Measurements from ENCODE around the gene USP48.
A peak's percentile ranks its signal among the peaks of the same experiment; 100 is the strongest.

Gene USP48

GRCh38 chr1:21673277-21673780 is 109.6 kb downstream of the USP48 start:
- TF ChIP-seq, protein P1, sequence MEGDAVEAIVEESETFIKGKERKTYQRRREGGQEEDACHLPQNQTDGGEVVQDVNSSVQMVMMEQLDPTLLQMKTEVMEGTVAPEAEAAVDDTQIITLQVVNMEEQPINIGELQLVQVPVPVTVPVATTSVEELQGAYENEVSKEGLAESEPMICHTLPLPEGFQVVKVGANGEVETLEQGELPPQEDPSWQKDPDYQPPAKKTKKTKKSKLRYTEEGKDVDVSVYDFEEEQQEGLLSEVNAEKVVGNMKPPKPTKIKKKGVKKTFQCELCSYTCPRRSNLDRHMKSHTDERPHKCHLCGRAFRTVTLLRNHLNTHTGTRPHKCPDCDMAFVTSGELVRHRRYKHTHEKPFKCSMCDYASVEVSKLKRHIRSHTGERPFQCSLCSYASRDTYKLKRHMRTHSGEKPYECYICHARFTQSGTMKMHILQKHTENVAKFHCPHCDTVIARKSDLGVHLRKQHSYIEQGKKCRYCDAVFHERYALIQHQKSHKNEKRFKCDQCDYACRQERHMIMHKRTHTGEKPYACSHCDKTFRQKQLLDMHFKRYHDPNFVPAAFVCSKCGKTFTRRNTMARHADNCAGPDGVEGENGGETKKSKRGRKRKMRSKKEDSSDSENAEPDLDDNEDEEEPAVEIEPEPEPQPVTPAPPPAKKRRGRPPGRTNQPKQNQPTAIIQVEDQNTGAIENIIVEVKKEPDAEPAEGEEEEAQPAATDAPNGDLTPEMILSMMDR (conservative IDR thresholded peaks at IDR 0.05; ENCODE audit: low read depth, low read length), result no peak
- peak; percentile 53 for DNase-seq (ENCODE audit: low read depth)
- no peak overlapping the region for H3K4me3 ChIP-seq (ENCODE audit: low read depth, low read length)

DNA sequence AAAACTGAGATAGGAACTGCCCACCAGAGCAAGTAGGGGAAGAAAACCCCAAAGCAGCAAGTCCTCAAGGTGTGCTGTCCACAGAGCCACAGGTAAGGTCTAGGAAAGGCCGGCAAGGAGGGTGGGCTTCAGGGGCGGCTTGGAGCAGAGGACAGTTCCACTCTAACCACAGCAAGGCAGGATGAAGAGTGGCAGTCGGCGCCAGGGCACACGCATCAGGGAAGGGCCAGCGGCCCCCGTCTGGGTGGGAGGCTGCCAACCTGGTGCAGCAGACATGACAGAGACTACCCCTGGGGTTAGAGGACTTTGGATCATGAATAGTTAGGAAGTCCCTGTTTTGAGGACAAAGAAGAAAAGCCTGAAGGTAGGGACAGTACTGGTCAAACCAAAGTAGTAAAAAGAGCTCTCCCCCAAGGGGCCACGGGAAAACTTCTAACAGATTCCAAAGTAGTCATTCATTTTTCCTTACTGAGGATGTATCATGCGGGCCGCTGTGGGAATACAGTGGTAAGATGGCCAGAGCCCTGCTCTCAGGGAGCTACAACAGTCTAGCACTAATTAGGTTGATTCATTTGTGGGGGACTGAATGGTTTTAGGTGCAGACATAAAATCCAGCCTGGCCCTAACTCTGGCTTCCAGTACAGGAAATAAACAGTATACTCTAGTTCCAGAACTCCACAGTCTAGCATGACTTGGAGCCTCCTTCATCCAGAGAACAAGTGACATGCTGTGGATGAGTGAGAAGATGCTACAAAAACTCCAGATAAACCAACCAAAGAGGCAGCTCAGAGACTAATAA is 110.3 kb downstream of the USP48 start:
- TF ChIP-seq, protein P1 (conservative IDR thresholded peaks at IDR 0.05; ENCODE audit: low read depth, low read length), result no peak
- DNase-seq (ENCODE audit: low read depth), result no peak
- H3K4me3 ChIP-seq (ENCODE audit: low read depth, low read length), result no peak overlapping the region

- H3K4me3 ChIP-seq (ENCODE audit: low read depth, low read length), result no peak overlapping the region
- TF ChIP-seq, protein P1 (conservative IDR thresholded peaks at IDR 0.05; ENCODE audit: low read depth, low read length), result no peak
- no peak for DNase-seq (ENCODE audit: low read depth)
Observed at GRCh38 chr1:21671915-21672314, 111.0 kb downstream of the USP48 start.

DNA sequence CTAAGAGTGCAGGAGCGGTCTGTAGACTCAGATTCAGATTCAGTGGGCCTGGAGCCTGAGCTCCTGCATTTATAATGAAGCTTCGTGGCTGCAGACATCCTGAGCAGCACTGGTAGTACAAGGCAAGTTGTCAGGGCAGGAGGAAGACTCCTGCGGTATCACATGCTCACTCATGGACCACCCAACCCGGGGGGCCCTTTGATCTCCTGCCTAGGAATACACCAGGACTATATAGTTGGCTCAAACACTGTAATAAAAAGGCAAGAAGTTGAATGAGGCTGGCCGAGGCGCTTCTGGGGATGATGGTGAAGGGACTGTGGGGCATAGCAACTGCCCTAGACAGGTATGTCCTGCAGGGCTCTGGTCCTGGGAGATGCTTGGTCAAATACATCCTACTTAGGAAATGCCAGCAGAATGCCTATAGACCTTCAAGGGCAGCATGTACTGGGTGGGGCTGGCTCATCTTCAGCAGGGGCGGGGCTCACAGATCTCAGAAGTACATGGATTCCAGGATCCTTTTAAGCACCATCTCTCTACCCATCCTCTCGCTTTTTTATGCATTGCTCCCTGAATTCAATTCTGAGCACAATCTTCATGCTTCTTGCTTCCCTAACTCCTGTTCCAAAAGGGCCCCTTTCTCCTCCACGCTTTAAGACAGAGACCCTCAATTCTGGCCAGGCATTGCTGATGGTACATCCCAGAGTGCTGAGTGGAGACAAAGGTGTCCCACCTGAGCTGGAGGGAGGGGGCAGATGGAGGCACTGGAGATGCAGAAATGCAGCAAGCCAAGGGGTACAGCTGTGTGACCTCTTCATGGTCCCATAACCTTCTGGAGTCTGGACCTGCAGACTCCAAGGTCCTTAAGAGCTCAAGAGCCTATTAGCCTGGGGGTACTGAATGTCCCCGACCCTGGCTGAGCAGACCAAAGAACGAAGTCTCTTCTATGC is 111.7 kb downstream of the USP48 start:
- no peak for DNase-seq (ENCODE audit: low read depth)
- TF ChIP-seq, protein P1 (conservative IDR thresholded peaks at IDR 0.05; ENCODE audit: low read depth, low read length), result no peak
- no peak overlapping the region for H3K4me3 ChIP-seq (ENCODE audit: low read depth, low read length)

- TF ChIP-seq, protein P1 (conservative IDR thresholded peaks at IDR 0.05; ENCODE audit: low read depth, low read length), result no peak
- no peak overlapping the region for H3K4me3 ChIP-seq (ENCODE audit: low read depth, low read length)
- DNase-seq (ENCODE audit: low read depth), result peak; percentile 28
Observed at GRCh38 chr1:21670059-21670881, 112.7 kb downstream of the USP48 start.

DNA sequence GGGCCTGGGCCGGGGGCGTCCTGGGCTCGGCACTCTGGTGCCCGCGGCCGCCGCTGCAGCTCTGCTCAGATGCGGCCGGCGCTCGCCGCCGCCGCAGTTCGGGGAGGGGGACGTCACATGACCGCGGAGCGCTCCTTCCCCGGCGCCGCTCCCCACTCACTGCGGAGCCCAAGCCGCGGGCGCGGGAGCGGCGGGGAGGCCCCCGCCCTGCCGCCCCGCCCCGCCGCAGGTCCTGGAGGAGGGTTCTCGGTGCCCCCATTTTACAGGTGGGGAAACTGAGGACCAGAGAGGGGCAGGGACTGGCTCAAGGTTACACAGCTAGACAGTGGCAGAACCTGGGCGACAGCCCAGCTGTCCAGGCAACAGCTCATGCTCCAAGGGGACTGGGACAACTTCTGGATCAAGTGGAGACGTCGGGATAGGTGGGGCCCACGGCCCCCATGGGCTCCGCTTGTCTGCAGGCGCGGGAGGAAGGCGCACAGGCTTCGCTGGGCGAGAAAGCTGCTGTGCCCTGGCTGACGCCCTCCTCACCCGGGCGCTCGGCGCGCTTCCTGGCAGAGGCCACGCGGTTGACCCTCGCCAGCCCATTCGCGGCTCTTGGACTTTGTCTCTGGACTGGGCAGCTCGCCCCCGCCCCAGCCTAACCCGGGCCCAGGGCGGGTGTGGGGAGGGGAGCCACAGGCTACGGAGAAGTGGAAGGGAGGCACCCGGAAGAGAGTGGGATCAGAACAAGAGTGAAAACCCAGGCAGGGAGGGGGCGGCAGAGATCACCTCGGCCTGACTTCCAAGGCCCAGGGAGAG is 113.5 kb downstream of the USP48 start, which contains the start of gene RAP1GAP:
RAP1GAP (minus strand) TSS at position 100 of the 801 bp plus-strand sequence. CDS start 49,325 bp downstream, outside the sequence.
- H3K4me3 ChIP-seq (ENCODE audit: low read depth, low read length), result peak within 1 kb of the TSS; percentile 37
- no peak for DNase-seq (ENCODE audit: low read depth)
- TF ChIP-seq, protein P1 (conservative IDR thresholded peaks at IDR 0.05; ENCODE audit: low read depth, low read length), result peak; percentile 23

Measured in choroid plexus epithelial cell (primary cell).